Epidermal melanocyte (primary cell): ENCODE data around the gene SPHK2.
"Not testable (repeated sequence)": the region's sequence is repeated elsewhere in the genome, so short reads cannot be mapped to it uniquely, and the experiment has no call there.

ENCODE experiments used
- DNase-seq: peaks from one replicate; pipeline ENCODE4 v3.0.0; 2011; ENCODE audit warnings: low spot score; ENCODE audit not compliant: insufficient read length

The SPHK2 gene, protein sequence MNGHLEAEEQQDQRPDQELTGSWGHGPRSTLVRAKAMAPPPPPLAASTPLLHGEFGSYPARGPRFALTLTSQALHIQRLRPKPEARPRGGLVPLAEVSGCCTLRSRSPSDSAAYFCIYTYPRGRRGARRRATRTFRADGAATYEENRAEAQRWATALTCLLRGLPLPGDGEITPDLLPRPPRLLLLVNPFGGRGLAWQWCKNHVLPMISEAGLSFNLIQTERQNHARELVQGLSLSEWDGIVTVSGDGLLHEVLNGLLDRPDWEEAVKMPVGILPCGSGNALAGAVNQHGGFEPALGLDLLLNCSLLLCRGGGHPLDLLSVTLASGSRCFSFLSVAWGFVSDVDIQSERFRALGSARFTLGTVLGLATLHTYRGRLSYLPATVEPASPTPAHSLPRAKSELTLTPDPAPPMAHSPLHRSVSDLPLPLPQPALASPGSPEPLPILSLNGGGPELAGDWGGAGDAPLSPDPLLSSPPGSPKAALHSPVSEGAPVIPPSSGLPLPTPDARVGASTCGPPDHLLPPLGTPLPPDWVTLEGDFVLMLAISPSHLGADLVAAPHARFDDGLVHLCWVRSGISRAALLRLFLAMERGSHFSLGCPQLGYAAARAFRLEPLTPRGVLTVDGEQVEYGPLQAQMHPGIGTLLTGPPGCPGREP

DNA sequence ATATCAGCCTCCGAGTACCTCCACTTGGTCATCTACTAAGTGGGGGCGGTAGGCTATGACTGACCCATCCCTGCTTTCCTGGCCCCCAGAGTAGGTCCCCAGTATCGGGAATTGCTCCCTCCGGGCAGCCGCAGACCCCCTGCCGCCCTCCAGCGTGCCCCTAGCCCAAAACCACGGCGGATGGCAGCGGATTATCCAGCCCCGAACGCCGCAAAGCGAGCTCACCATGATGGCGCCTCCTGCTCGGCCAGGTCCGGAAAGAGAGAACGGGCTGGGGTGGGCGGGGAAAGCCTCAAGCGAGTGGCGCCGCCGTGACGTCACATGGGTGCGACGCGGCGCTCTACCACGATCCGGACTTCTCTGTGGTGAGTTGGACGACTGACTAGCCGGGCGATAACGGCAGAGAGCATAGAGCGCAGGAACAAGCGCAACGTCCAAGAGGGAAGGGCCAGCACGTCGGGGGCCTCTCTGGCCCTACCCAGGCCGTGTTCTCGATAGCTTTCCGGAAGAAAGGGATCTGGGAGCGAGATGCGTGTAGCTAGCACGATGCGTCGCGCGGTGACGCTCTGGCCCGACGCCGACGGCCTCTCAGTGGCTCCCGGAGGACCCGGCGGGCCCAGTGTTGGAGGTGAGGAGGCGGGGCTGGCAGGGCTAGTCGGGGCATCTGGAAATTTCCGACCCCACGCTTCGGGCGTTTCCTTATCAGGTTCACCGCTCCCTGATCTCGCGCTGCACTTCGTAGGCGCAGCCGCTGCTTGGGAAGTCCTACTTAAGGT, at the start of gene SPHK2, which contains the start of gene RPL18:
TSS of gene SPHK2 (plus strand) at position 591 of the 776 bp plus-strand sequence. CDS start 1,009 bp downstream, outside the sequence.
TSS of gene RPL18 (minus strand) at position 263 of the 776 bp plus-strand sequence. CDS start at position 228, 35 bp downstream.
- DNase-seq: peak; percentile 99

DNA sequence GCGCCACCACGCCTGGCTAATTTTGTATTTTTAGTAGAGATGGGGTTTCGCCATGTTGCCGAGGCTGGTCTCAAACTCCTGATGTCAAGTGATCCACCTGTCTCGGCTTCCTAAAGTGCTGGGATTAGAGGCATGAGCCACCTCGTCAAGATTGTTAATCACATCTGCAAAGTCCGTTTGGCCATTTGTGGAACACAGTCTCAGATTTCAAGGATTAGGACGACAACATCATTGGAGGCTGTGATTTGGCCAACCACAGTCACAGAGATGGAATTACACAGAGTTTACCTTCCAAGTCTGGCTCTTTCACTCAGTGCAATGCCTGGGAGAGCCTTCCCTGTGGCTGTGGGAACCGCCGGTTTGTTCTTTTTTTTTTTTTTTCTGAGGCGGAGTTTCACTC, 49.5 kb upstream of the SPHK2 start:
- DNase-seq: no peak

DNA sequence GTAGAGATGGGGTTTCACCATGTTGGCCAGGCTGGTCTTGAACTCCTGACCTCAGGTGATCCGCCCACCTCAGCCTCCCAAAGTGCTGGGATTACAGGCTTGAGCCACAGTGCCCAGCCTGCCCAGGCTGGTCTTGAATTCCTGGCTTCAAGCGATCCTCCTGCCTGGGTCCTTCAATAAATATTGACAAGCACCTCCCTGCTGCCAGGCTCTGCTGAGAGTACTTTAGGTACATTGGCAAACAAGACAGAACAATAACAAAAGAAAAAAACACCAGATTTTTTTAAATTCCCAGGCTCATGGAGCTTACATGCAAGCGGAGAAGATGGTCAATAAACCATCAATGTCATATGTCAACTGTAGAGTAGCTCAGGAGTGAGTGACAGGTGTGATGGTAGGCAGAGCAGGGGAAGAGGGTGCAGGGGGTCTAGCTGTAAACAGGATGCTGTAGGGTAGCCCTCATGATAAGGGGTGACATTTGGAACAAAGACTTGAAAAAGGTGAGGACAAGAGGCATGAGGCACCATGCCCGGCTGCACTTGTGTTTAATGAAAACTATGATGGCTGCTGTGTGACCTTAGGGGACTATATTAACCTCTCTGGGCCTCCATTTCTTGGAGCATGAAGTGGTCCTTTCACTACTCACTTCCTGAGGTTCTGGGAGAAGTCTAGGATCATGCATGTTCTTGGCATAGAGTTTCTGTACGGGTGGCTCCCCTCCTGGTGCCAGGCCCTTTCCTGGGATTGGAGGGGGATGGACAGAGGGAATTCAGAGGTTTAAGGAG, 47.7 kb upstream of the SPHK2 start:
- DNase-seq: no peak

DNA sequence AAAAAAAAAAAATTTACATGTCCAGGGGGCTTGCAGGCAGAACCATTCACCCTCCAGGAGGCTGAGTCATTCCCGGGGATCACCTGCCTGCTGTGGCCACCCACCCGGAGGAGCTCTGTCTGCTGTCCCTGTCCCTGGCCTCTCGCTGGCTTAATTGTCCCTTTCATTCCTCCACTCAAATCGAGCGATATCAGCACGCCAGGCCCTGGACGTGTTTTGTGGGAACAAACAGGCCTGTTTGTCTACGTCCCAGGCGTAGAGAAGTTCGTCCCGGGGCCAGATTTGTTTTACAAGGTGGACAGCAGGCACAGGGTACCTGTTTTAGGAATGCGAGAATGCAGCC, 46.2 kb upstream of the SPHK2 start:
- DNase-seq: no peak

DNA sequence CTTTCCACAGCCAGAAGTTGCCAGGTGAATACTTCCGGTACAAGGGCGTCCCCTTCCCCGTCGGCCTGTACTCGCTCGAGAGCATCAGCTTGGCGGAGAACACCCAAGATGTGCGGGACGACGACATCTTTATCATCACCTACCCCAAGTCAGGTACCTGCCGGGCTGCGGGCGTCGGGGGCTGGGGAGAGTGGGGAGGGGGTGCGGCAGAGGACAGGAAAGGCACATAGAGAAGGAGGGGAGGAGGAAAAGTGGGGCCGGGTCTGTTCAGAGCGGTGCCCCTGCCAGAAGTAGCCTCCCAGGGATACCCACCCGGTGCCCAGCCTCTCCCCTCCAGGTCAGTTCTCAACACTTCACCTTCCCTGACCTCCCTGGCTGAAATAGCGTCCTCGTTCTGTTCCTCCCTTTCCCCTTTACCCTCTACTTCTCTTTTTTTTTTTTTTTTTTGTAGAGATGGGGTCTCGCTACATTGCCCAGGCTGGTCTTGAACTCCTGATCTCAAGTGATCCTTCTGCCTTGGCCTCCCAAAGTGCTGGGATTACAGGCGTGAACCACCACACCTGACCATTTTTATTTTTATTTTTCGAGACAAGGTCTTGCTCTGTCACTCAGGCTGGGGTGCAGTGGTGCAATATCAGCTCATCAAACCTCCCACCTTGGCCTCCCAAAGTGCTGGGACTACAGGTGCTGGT, 43.2 kb upstream of the SPHK2 start:
- DNase-seq: no peak

DNA sequence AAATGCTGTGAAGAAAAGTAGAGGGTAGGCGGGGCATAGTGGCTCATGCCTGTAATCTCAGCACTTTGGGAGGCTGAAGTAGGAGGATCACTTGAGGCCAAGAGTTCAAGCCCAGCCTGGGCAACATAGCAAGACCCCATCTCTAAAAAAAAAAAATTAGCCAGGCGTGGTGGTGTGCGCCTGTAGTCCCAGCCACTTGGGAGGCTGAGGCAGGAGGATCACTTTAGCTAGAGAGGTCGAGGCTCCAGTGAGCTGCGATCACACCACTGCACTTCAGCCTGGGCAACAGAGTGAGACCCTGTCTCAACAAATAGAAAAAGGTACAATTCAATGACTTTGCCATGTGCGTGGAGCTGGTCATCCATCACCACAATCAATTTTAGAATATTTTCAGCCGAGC, 41.4 kb upstream of the SPHK2 start:
- DNase-seq: not testable (repeated sequence)

DNA sequence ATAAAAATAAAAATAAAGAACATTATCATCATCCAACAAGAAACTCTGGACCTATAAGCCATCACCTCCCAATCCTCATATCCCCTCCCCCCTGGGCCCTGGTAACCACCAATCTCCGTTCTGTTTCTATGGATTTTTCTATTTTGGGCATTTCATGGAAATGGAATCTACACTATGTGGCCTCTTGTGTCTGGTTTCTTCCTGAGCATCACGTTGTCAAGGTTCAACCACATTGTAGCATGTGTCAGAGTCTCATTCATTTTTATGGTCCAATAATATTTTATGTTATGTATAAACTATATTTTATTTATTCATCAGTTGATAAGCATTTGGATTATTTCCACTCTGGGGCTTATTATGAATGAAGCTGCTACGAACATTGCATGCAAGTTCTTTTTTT, 40.4 kb upstream of the SPHK2 start:
- no peak for DNase-seq

DNA sequence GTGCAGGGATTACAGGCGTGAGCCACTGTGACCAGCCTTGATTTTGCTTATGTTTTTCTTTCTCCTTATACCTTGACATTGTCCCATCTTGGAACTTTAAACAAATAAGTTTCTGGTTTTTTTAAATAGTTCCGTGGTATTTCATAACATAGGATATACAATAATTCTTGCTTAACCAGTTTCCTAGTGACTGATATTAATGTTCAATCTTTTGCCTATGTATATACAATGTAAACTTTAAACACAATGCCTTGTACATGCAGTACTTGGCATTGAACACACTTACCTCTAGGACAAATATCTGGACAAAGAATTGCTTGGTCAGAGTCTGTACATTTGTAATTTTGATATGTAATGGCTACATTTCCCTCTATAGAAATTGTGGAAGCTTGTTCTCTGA, 37.1 kb upstream of the SPHK2 start:
- no peak for DNase-seq

DNA sequence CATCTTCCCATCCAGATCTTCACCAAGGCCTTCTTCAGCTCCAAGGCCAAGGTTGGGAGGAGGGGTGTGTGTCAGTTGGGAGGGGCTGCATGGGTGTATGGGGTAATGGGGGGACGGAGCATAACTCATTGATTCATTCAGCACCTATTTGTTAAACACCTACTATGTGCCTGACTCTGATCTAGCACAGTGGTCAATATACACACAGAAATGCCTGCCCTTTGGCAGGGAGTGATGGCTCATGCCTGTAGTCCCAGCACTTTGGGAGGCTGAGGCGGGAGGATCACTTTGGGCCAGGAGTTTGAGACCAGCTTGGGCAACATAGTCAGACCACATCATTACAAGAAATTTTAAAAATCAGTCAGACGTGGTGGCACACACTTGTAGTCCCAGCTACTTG, 31.9 kb upstream of the SPHK2 start:
- DNase-seq: no peak

DNA sequence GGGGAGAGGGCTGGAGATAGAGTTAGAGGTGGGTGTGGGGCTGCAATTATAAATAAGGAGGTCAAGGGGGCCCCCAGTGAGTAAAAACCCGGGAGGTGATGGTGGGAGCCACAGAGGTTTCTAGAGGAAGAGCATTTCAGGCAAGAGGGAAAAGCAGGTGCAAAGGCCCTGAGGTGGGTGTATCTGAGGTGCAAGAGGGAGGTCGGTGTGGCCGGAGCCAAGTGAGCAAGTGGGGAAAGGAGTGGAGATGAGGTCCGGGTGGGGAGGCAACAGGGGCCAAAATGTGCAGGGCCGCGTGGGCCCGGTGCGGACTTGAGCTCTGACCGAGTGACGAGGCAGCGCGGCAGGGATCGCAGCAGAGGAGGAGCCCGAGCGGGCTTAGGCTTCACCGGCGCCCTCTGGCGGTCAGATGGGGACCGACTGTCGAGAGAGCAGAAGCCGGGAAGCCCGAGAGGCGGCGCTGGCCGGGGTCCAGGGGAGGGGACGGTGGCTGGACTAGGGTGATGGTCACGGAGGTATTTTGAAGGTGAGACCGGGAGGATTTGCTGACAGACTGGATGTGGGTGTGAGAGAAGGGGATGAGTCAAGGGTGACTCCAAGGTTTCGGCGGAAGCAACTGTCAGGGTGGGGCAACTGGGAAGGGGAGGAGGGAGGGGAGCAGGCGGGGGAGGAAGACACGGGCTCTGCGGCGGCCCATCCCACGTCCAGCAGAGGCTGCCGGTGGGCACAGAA, 30.5 kb upstream of the SPHK2 start:
- peak; percentile 89 for DNase-seq

DNA sequence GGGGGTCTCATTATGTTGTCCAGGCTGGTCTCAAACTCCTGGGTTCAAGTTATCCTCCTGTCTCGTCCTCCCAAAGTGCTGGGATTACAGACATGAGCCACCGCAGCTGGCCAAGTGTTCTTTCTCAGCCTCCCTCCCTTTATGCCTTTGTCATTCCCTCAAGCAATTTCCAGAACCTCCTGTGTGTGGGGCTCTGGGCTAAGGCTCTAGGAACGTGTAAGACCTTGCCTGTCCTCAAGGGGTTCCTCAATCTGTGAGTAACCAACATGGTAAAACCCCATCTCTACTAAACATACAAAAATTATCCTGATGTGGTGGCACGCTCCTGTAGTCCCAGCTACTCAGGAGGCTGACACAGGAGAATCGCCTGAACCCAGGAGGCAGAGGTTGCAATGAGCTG, 28.3 kb upstream of the SPHK2 start:
- DNase-seq: no peak

DNA sequence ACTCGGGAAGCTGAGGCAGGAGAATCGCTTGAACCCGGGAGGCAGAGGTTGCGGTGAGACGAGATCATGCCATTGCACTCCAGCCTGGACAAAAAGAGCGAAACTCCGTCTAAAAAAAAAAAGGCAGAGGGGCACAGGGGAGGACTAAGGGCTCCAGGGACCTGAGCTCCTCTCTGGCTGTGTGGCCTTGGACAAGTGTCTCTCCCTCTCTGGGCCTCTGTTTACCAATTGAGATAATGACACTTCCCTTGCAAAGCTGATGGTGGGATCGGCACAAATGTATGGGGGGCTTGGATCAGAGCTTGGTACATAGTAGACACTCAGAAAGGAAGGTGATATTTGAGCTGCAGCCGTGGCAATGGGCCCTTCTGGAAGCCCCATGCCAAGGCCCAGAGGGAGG, 24.1 kb upstream of the SPHK2 start:
- no peak for DNase-seq

DNA sequence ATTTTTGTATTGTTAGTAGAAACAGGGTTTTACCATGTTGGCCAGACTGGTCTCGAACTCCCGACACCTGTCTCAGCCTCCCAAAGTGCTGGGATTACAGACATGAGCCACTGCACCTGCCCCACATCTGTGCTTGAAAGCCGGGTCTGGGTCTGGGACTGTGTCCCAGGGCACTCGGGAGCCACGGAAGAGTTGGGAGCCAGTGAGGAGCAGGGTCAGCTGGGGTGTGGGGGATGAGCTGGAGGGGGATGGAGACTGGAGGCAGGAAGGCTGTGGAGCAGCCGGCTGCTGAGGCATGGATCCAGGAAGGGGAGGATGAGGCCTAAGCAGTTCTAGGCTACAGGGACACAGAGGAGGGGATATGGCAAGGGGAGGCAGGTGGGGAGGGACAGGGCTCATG, 23.5 kb upstream of the SPHK2 start:
- no peak for DNase-seq

DNA sequence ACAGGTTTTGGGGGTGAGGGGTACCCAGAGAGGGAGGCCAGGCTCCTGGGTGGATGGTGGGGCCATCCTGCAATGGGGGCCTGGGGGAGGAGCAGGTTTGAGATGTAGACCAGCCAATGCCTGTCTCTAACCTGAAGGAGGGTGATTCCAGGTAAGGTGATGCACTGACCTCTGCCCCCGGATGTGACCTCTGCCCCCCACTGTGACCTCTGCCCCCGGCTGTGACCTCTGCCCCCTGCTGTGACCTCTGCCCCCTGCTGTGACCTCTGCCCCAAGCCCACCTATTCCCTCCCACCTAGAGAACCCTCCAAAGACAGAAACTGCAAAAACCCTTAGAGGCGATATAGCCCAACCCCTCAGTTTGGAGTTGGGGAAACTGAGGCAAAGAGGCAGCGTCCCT, 23.1 kb upstream of the SPHK2 start:
- DNase-seq: no peak

DNA sequence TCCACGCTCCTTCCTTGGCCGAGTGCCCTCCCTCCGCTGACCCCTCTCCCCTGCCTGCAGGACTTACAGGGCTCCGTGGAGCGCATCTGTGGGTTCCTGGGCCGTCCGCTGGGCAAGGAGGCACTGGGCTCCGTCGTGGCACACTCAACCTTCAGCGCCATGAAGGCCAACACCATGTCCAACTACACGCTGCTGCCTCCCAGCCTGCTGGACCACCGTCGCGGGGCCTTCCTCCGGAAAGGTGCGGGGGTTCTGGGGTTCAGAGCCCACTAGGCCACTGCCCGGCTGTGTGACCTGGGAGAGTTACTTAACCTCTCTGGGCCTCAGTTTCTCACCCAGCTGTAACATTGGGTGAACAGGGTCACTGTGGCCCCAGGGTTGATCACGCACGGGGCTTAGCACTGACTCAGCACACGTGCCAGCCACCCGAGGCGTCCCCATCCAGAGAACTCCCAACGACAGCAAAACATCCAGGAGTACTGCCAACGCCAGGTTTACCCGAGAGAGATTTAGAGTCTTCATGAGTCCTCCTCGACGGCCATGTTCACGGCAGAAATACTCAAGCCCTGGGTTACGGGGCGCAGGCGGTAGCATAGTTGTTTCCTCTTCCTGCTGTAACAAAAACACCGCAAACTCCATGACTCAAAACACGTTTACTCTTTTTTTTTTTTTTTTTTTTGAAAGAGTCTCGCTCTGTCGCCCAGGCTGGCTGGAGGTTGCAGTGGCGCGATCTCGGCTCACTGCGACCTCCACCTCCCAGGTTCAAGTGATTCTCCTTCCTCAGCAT, 22.4 kb upstream of the SPHK2 start:
- no peak for DNase-seq

DNA sequence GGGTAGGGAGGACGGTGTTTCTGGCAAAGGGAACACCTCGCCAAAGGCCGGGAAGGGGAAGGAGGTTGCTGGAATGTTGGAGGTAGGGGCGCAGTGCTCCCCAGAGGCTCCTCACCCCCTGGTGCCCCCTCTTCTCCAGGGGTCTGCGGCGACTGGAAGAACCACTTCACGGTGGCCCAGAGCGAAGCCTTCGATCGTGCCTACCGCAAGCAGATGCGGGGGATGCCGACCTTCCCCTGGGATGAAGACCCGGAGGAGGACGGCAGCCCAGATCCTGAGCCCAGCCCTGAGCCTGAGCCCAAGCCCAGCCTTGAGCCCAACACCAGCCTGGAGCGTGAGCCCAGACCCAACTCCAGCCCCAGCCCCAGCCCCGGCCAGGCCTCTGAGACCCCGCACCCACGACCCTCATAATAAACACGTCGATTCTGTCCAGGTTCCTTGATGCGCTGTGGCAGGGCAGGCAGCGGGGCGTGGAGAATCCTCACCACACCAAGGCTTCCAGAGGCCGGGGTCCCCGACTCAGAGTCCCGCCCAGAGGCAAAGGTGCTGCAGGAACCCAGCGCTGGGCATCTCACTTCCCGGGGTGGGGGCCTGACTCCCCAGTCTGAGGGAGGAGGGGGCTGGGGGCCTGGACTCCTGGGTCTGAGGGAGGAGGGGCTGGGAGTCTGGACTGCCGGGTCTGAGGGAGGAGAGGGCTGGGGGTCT, 20.2 kb upstream of the SPHK2 start:
- no peak for DNase-seq

DNA sequence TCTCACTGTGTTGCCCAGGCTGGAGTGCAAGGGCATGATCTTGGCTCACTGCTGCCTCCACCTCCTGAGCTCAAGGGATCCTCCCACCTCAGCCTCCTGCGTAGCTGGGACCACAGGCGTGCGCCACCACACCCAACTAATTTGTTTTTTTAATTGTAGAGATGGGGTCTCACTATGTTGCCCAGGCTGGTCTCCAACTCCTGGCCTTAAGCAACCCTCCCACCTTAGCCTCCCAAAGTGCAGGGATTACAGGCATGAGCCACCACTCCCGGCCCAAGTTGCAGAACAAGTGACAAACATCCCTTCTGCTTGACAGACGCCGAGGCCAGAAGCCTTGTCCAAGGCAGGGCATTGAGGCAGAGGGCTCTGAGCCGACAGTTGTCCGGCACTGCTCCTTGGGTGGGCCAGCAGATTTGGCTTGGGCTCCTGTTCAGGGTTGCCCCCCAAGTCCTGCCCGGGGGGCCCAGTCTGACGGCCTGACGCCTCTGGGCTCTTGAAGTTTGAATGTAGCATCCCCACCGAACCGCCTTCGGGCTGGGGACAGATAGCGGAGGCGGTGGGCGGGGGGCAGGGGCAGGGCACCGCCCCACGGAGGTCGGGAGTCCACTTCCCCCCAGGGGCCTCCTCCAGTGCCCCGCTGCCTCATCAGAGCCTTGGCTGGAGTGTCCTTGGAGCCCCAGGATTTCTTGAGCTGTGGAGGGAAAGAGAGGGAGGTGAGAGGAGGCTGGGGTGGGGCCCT, 18.5 kb upstream of the SPHK2 start:
- DNase-seq: peak; percentile 10

DNA sequence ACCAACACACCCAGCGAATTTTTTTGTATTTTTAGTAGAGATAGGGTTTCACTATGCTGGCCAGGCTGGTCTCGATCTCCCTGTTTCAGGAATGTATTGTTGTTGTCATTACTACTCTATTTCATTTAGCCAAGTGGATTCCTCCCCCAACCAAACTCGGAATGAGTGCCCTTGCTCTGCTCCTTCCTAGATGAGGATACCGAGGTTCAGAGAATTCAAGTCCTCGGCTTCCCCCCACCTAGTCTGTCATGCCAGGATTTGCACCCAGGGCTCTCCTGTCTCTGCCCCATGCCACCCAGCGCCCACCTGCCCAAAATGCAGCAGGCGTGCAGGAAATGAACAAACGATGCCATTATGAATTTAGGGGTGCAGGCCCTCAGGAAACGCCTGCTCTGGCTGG, 16.3 kb upstream of the SPHK2 start:
- no peak for DNase-seq
